Inferior parietal cortex (tissue), 1 donor: ENCODE results near the gene PTPRJ.
"Not testable (repeated sequence)": the region's sequence is repeated elsewhere in the genome, so short reads cannot be mapped to it uniquely, and the experiment has no call there.

Experiments used
- DNase-seq: peaks from one replicate; pipeline ENCODE4 v3.0.0-alpha.2; 2016; ENCODE audit errors: extremely low spot score

PTPRJ gene

DNA sequence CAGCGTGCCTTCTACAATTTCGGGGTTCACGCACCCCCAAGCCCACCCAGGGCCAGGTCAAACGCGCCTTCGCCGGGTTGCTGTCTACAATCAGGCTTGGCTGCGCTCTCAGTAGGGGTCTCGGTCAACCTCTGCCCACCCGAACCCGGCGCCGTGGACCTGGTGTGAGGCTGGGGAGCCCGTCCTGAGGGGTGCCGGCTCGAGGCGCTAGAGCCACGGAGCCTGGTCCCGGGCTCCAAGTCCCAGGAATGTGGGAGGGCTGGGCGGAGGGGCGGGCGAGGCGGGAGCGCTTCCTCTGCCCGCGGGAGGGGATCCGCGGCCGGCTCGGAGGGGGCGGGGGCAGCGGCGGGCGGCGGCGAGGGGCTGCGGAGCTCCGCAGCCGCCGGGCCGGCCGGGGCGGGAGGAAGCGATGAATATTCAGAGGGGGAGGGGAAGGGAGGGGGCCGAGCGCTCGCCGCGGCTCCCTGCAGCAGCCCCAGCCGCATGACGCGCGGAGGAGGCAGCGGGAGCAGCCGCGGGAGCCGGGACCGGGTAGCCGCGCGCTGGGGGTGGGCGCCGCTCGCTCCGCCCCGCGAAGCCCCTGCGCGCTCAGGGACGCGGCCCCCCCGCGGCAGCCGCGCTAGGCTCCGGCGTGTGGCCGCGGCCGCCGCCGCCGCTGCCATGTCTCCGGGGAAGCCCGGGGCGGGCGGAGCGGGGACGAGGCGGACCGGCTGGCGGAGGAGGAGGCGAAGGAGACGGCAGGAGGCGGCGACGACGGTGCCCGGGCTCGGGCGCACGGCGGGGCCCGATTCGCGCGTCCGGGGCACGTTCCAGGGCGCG is at the start of gene PTPRJ:
PTPRJ (plus strand) TSS at position 472 of the 819 bp plus-strand sequence. CDS start 354 bp downstream, outside the sequence.
- DNase-seq, result no peak

GRCh38 chr11:47932544-47932943 is 47.8 kb upstream of the PTPRJ start:
- no peak for DNase-seq

DNA sequence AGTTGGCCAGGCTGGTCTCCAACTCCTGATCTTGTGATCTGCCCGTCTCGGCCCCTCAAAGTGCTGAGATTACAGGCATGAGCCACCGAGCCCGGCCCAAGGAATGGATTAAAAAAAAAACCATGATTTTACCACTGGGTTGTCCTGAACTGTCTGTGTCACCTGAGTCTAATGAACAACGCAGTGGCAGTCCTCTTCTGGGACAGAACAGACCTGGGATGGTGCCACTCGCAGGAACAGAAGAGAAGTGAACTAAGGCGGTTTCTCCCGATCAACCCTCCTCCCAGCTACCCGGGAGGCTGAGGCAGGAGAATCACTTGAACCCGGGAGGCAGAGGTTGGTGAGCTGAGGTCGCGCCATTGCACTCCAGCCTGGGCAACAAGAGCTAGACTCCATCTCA is 46.6 kb upstream of the PTPRJ start:
- not testable (repeated sequence) for DNase-seq

- no peak for DNase-seq
Observed at GRCh38 chr11:47938791-47939560, 41.4 kb upstream of the PTPRJ start.

DNA sequence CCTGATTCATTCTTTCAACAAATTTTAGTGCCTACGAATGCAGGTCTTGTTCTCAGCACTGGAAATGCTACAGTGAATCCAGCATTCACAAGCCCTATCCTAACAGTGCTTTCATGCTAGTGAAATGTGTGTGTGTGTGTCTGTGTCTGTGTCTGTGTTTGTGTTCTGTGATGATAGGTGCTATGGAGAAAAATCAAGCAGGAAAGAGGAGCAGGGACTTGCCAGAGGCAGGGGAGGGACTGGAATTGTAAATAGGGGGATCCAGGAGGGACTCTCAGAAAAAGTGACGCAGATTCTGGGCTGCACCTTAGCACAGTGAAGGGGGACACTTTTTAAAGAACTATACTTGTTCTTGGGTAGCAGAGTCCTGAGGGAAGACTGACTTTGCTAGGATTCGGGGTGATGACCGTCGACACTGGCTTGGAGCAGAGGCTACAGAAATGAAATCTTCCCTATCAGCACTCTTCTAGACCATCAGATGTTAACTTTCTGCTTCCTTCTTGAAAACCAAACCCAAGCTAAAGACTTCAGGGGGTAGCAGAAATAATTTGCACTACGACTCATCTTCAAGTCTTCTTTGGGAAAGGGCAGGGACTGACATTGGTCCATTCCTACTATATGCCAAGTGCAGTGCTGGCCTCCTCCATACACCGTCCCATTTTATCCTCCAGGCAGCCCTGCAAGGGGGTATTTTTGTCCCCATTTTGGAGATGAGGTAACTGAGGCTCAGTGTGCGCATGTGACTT is 39.3 kb upstream of the PTPRJ start:
- DNase-seq, result no peak

DNA sequence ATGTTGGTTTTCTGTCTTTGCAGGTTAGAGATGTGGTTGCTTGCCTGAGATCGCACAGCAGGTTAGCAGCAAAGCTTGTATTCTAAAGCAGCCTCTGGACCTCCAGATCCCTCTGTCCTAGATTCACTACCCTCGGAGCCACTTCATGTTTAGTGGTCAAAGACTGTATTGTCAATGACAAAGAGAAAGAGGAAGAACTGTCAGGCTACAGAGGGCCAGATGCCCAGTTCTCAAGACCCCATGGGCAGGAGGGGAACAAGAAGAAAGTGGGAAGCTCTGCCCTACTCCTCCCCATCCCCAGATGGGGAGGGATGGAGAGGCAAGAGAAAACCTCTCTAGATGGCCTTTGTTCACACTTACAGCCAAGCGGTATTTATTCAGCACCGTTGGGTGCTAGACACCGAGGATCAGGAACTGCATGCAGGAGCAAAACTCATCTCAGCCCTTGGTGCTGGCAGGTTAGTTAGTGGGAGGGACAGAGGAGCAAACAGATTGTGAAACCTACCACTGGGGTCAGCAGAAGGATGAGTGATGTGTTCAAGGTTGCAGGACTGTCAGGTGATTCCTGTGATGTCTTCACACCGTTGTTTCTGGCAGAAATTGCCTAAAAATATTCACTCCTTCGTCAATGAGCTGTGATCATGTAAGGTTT is 38.3 kb upstream of the PTPRJ start:
- no peak for DNase-seq

DNA sequence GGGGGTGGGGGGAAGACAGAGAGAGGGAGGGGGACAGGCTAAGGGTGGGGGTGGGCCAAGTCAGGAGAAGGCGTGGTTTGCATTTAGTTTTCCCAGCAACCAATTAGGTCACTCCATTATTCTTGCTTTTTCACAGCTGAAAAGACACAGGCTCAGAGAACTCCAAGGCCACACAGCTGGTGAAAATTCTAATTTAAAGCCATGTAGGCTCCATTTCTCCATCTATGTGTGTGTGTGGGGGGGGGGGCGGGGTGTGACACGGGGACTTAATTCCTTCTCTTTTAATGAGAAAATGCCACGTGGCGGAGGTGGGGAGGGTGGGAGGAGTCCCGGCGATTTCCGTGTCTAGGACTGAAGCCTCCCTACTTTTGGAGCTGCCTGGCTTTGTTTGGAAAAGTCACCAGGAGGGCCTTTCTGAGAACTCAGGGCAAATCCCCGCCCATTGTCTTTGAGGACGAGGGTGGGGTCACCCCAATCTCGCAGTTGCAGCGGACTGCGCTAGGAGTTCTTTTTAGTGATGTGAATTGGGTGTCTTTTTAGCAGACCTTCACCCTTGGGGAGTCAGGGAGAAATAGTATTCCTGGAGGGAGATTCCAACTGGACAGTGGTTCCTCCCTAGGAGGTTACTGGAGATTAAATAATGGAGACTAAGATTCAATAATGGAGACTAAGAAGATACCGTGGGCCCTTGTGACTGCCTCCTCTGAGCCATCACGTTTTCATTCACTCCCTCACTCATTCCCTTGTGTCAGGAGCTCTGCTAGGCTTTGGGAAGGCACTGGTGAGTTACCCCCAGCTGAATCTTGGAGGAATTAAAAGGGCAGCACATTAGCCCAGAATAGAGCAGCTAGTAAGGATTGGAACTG is 36.4 kb upstream of the PTPRJ start:
- DNase-seq, result no peak

- no peak for DNase-seq
Observed at GRCh38 chr11:47944632-47945031, 35.7 kb upstream of the PTPRJ start.

GRCh38 chr11:47946682-47947559 is 33.4 kb upstream of the PTPRJ start:
- peak; percentile 39 for DNase-seq

DNA sequence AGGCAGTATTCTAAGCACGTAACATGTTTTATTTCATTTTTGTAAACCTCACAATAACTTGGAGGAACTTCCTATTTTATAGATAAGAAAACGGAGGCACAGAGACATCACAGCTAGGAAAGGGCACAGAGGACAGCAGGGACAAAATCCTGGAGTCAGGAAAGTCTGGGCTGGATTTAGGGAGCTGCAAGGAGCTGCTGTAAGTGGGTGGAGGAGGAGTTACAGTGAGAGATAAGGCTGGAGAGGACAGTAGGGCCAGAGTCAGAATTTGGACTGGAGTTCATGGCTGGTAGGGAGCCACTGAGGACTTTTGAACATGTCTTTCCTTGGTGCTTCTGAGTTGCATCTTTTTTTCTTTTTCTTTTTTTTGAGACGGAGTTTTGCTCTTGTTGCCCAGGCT is 32.2 kb upstream of the PTPRJ start:
- DNase-seq, result no peak

DNA sequence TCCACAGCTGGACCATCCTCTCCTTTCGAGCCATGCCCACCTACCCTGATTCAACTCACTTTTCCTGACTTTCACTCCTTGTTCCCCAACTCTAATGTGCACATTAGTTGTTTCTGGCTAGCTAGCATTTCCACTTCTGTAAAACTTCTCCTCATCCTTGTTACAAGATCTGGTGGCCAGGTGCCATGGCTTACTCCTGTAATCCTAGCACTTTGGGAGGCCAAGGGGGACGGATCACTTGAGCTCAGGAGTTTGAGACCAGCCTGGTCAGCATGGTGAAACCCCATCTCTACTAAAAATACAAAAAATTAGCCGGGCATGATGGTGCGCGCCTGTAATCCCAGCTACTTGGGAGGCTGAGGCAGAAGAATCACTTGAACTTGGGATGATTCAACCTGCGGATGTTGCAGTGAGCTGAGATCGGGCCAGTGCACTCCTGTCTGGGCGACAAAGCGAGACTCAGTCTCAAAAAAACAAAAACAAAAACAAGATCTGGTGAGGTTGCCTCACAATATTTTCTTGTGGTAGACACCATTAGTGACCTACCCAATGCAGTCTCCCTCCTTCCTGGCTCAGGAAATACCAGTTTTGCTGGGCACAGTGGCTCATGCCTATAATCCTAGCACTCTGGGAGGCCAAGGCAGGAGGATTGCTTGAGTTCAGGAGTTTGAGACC is 31.2 kb upstream of the PTPRJ start:
- not testable (repeated sequence) for DNase-seq

DNA sequence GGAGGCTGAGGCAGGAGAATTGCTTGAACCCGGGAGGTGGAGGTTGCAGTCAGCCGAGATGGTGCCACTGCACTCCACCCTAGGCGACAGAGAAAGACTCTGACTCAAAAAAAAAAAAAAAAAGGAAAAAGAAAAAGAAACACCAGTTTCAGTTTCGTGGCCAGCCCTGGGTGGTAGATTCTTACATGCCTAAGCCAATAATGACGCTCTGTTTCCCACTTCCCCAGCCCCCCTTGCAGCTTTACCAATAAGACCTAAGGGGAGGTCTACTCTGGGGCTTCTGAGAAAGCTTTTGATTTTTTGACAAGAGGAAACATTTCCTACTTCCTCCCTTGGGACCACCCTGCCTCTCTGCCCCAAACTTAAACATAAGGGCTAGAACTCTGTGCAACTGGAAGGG is 30.0 kb upstream of the PTPRJ start:
- no peak for DNase-seq

DNA sequence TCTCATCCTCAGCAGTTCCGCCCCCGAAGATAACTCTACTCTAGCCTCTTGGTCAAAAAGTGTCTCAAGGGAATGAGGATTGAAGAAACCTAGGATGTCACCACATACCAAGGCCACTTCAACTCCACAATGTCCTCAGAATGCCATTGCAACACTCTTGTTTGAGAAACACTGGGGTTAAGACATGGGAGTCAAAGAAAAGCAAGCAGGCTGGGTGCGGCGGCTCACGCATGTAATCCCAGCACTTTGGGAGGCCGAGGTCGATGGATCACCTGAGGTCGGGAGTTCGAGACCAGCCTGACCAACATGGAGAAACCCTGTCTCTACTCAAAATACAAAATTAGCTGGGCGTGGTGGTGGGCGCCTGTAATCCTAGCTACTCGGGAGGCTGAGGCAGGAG is 28.9 kb upstream of the PTPRJ start:
- not testable (repeated sequence) for DNase-seq

GRCh38 chr11:47955061-47955755 is 25.2 kb upstream of the PTPRJ start:
- no peak for DNase-seq

DNA sequence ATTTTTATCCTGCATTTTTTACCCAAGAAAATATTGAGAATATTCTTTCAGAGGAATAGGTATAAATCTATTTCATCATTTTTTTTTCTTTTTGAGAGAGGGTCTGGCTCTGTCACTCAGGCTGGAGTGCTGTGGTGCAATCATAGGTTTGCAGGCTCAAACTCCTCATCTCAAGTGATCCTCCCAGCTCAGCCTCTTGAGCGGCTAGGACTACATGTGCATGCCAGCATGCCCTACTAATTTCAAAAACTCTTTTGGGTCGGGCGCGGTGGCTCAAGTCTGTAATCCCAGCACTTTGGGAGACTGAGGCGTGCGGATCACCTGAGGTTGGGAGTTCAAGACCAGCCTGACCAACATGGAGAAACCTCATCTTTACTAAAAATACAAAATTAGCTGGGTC is 20.3 kb upstream of the PTPRJ start:
- DNase-seq, result no peak

GRCh38 chr11:47961383-47961782 is 19.0 kb upstream of the PTPRJ start:
- DNase-seq, result no peak

GRCh38 chr11:47964546-47964945 is 15.8 kb upstream of the PTPRJ start:
- no peak for DNase-seq
